Memory B cell (primary cell): ENCODE results near the gene ZBED3.
"Not testable (repeated sequence)": the region's sequence is repeated elsewhere in the genome, so short reads cannot be mapped to it uniquely, and the experiment has no call there.

Experiments
- ATAC-seq: fragments of 150-1000 bp; cut with Tn5 transposase; 2 replicates; pipeline ENCODE4 v1.10.0; 2021; ENCODE audit warnings: low read depth, mild to moderate bottlenecking, moderate library complexity
- DNase-seq, 2 donors: peaks; one replicate each; pipeline ENCODE4 v3.0.0; 2022; ENCODE audit warnings: low spot score in 2 of 2
- H3K27ac Mint-ChIP-seq: one replicate; pipeline ENCODE4 v1.8.0; 2022; ENCODE audit warnings: mild to moderate bottlenecking, moderate library complexity, mixed read lengths
- H3K27me3 Mint-ChIP-seq: one replicate; pipeline ENCODE4 v1.8.0; 2022; ENCODE audit warnings: mixed read lengths
- H3K36me3 Mint-ChIP-seq: one replicate; pipeline ENCODE4 v1.8.0; 2022; ENCODE audit warnings: mild to moderate bottlenecking, mixed read lengths
- H3K4me1 Mint-ChIP-seq: one replicate; pipeline ENCODE4 v1.8.0; 2022; ENCODE audit warnings: mixed read lengths
- H3K4me3 Mint-ChIP-seq: one replicate; pipeline ENCODE4 v1.8.0; 2022; ENCODE audit warnings: mild to moderate bottlenecking, moderate library complexity, mixed read lengths
- H3K9me3 Mint-ChIP-seq: one replicate; pipeline ENCODE4 v1.8.0; 2022; ENCODE audit warnings: mixed read lengths

The ZBED3 gene

GRCh38 chr5:77086689-77087483 is at the start of gene ZBED3:
Gene ZBED3, minus strand, starts transcription at chr5:77087285. Its CDS starts 9,407 bp downstream, at chr5:77077878.
- peak; percentile 77 for ATAC-seq
- Mint-ChIP-seq H3K4me1 (peaks cover 13% of the 10 kb centered on the region), H3K27ac (peak within 1 kb of the TSS; percentile 80), H3K9me3 (peaks cover 3% of the 10 kb centered on the region), H3K27me3 (no peaks in the 10 kb centered on the region), H3K36me3 (peaks cover 2% of the 10 kb centered on the region), H3K4me3 (peak within 1 kb of the TSS; percentile 96)
- peak; percentile 21 to 51 for DNase-seq

- ATAC-seq (no peak), DNase-seq (no peak)
- Mint-ChIP-seq H3K36me3 (no peaks in the 10 kb centered on the region), H3K27me3 (peaks cover 4% of the 10 kb centered on the region), H3K27ac (no peak overlapping the region), H3K4me1 (peaks cover 4% of the 10 kb centered on the region), H3K9me3 (no peaks in the 10 kb centered on the region), H3K4me3 (no peak overlapping the region)
These were observed 46.1 kb upstream of the ZBED3 start for GRCh38 chr5:77133061-77133758.

- H3K4me1 Mint-ChIP-seq = peaks cover 4% of the 10 kb centered on the region
- H3K9me3 Mint-ChIP-seq = no peaks in the 10 kb centered on the region
- DNase-seq = no peak
- no peak overlapping the region for H3K4me3 Mint-ChIP-seq
- H3K27ac Mint-ChIP-seq = no peak overlapping the region
- H3K27me3 Mint-ChIP-seq = peaks cover 4% of the 10 kb centered on the region
- ATAC-seq = no peak
- no peaks in the 10 kb centered on the region for H3K36me3 Mint-ChIP-seq
These were observed 44.3 kb upstream of the ZBED3 start for GRCh38 chr5:77131361-77131760.

- no peak for DNase-seq
- no peaks in the 10 kb centered on the region for H3K36me3 Mint-ChIP-seq
- no peak overlapping the region for H3K27ac Mint-ChIP-seq
- H3K9me3 Mint-ChIP-seq = peaks cover 2% of the 10 kb centered on the region
- no peak overlapping the region for H3K4me3 Mint-ChIP-seq
- no peak for ATAC-seq
- H3K27me3 Mint-ChIP-seq = peaks cover 6% of the 10 kb centered on the region
- H3K4me1 Mint-ChIP-seq = no peaks in the 10 kb centered on the region
These were observed 42.4 kb upstream of the ZBED3 start for GRCh38 chr5:77129391-77129990.

GRCh38 chr5:77128411-77129061 is 41.5 kb upstream of the ZBED3 start:
- DNase-seq (no peak), ATAC-seq (no peak)
- H3K27ac Mint-ChIP-seq = no peak overlapping the region
- H3K27me3 Mint-ChIP-seq = peaks cover 6% of the 10 kb centered on the region
- H3K9me3 Mint-ChIP-seq = peaks cover 2% of the 10 kb centered on the region
- no peaks in the 10 kb centered on the region for H3K36me3 Mint-ChIP-seq
- no peaks in the 10 kb centered on the region for H3K4me1 Mint-ChIP-seq
- no peak overlapping the region for H3K4me3 Mint-ChIP-seq

- DNase-seq (no peak), ATAC-seq (no peak)
- peaks cover 1% of the 10 kb centered on the region for H3K27me3 Mint-ChIP-seq
- no peak overlapping the region for H3K27ac Mint-ChIP-seq
- H3K9me3 Mint-ChIP-seq = peaks cover 2% of the 10 kb centered on the region
- H3K4me1 Mint-ChIP-seq = no peaks in the 10 kb centered on the region
- no peak overlapping the region for H3K4me3 Mint-ChIP-seq
- no peaks in the 10 kb centered on the region for H3K36me3 Mint-ChIP-seq
These were observed 36.0 kb upstream of the ZBED3 start for GRCh38 chr5:77123057-77123456.

- Mint-ChIP-seq H3K4me3 (no peak overlapping the region), H3K4me1 (no peaks in the 10 kb centered on the region), H3K27ac (no peak overlapping the region), H3K36me3 (no peaks in the 10 kb centered on the region), H3K9me3 (peaks cover 2% of the 10 kb centered on the region), H3K27me3 (peaks cover 4% of the 10 kb centered on the region)
- no peak for DNase-seq
- ATAC-seq = no peak
These were observed 33.6 kb upstream of the ZBED3 start for GRCh38 chr5:77120706-77121105.

- peaks cover 8% of the 10 kb centered on the region for H3K27me3 Mint-ChIP-seq
- H3K27ac Mint-ChIP-seq = no peak overlapping the region
- no peak for DNase-seq
- peaks cover 2% of the 10 kb centered on the region for H3K9me3 Mint-ChIP-seq
- no peak overlapping the region for H3K4me3 Mint-ChIP-seq
- no peak for ATAC-seq
- no peaks in the 10 kb centered on the region for H3K4me1 Mint-ChIP-seq
- no peaks in the 10 kb centered on the region for H3K36me3 Mint-ChIP-seq
These were observed 33.0 kb upstream of the ZBED3 start for GRCh38 chr5:77120086-77120485.

- H3K4me1 Mint-ChIP-seq = no peaks in the 10 kb centered on the region
- H3K27ac Mint-ChIP-seq = no peak overlapping the region
- DNase-seq (no peak), ATAC-seq (no peak)
- peaks cover 7% of the 10 kb centered on the region for H3K27me3 Mint-ChIP-seq
- H3K36me3 Mint-ChIP-seq = no peaks in the 10 kb centered on the region
- no peak overlapping the region for H3K4me3 Mint-ChIP-seq
- no peaks in the 10 kb centered on the region for H3K9me3 Mint-ChIP-seq
These were observed 30.1 kb upstream of the ZBED3 start for GRCh38 chr5:77117161-77117560.

GRCh38 chr5:77107035-77107434 is 19.9 kb upstream of the ZBED3 start:
- not testable (repeated sequence) for H3K36me3 Mint-ChIP-seq, H3K4me1 Mint-ChIP-seq, H3K27me3 Mint-ChIP-seq, DNase-seq, H3K9me3 Mint-ChIP-seq, H3K27ac Mint-ChIP-seq, H3K4me3 Mint-ChIP-seq, ATAC-seq

GRCh38 chr5:77104813-77105212 is 17.7 kb upstream of the ZBED3 start:
- Mint-ChIP-seq H3K9me3 (no peaks in the 10 kb centered on the region), H3K27ac (no peak overlapping the region), H3K4me3 (no peak overlapping the region), H3K36me3 (no peaks in the 10 kb centered on the region), H3K4me1 (no peaks in the 10 kb centered on the region), H3K27me3 (no peaks in the 10 kb centered on the region)
- no peak for ATAC-seq
- no peak for DNase-seq

- no peaks in the 10 kb centered on the region for H3K4me1 Mint-ChIP-seq
- no peak overlapping the region for H3K27ac Mint-ChIP-seq
- no peak overlapping the region for H3K4me3 Mint-ChIP-seq
- ATAC-seq (no peak), DNase-seq (no peak)
- H3K27me3 Mint-ChIP-seq = no peaks in the 10 kb centered on the region
- H3K9me3 Mint-ChIP-seq = no peaks in the 10 kb centered on the region
- H3K36me3 Mint-ChIP-seq = no peaks in the 10 kb centered on the region
These were observed 16.4 kb upstream of the ZBED3 start for GRCh38 chr5:77103457-77103856.

- no peaks in the 10 kb centered on the region for H3K9me3 Mint-ChIP-seq
- DNase-seq (no peak), ATAC-seq (no peak)
- no peak overlapping the region for H3K4me3 Mint-ChIP-seq
- no peaks in the 10 kb centered on the region for H3K4me1 Mint-ChIP-seq
- H3K36me3 Mint-ChIP-seq = no peaks in the 10 kb centered on the region
- H3K27ac Mint-ChIP-seq = no peak overlapping the region
- no peaks in the 10 kb centered on the region for H3K27me3 Mint-ChIP-seq
These were observed 15.5 kb upstream of the ZBED3 start for GRCh38 chr5:77102549-77102948.

GRCh38 chr5:77101298-77101697 is 14.2 kb upstream of the ZBED3 start:
- Mint-ChIP-seq H3K27ac (no peak overlapping the region), H3K9me3 (no peaks in the 10 kb centered on the region), H3K4me3 (no peak overlapping the region), H3K27me3 (no peaks in the 10 kb centered on the region), H3K4me1 (no peaks in the 10 kb centered on the region), H3K36me3 (no peaks in the 10 kb centered on the region)
- no peak for ATAC-seq
- DNase-seq = no peak
